Hippocampal formation (tissue), 2 donors: ENCODE results near the gene EFNA1.

Experiments
- DNase-seq, 2 donors: peaks; one replicate each; lab custom pipeline; 2025; lab: John Stamatoyannopoulos, UW

EFNA1 gene, protein sequence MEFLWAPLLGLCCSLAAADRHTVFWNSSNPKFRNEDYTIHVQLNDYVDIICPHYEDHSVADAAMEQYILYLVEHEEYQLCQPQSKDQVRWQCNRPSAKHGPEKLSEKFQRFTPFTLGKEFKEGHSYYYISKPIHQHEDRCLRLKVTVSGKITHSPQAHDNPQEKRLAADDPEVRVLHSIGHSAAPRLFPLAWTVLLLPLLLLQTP

DNA sequence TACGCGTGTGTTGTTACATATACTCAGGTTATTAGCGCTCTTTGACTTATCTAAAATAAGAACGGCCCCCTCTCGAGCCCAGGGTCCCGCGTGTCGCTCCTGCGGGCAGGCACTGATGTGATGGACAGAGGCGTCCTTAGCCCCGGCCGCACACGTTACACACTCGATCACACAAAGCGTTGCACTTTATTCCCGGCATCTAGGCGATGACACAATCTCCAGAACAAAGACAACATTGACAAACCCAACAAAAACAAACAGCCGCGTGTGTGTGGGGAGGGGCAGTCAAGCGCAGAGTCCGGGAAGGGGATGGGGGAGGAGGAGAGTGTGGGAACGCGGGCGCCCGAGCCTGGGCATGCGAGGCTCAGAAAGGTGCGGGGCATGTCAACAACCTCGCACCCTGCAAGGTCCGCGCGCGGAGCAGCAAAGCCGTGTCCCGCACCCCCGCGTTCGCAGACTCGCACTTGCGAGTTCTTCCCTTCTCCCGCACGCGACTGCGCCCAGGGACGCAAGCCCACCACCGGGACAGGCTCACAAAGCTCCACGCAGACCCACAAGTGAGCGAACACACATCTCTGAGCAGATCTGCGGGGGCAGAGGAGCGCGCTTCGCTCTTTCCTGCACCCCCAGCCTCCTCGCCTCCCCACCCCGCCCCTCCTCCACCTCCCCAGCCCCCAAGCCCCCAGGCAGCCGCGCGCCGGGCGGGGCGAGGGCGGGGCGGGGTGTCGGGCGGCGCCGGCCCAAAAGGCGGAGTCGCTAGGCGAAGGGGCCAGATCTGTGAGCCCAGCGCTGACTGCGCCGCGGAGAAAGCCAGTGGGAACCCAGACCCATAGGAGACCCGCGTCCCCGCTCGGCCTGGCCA, at the start of gene EFNA1:
Gene EFNA1, plus strand, starts transcription at position 772 of the 862 bp plus-strand sequence. CDS start 102 bp downstream, outside the sequence.
- DNase-seq, result peak; percentile 88 to 95

DNA sequence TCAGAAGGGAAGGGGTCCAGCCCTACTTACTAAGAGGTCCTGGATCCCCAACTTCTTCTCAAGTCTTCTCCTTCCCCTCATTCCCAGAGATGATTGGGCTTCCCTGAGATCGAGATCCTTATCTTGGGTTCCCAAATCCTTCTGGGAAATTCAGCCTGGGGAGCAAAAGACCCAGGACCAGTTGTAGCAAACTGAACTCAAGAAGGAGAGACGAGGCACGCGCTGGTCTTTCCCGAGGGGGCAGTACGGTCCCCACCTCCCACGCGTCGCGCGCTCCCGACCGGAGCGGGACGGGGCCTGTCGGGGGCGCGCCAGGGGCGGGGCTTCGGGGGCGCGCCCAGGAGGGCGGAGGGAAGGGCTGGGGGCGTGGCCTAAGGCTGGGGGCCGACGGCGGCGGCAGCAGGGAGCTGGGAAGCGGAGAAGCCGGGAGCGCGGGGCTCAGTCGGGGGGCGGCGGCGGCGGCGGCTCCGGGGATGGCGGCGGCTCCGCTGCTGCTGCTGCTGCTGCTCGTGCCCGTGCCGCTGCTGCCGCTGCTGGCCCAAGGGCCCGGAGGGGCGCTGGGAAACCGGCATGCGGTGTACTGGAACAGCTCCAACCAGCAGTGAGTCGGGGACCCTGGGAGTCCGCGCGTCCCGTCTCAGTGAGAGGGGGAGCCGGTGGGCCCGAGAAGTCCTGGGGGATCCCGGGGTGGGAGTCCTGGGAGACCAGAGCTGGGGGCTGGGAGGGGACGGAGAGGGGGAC, 49.0 kb upstream of the EFNA1 start, which contains the start of gene EFNA3:
Gene EFNA3, plus strand, starts transcription at position 369 of the 741 bp plus-strand sequence. Its CDS starts 105 bp downstream, at position 474.
- peak in 1 of 2 donors; percentile 35 for DNase-seq

DNA sequence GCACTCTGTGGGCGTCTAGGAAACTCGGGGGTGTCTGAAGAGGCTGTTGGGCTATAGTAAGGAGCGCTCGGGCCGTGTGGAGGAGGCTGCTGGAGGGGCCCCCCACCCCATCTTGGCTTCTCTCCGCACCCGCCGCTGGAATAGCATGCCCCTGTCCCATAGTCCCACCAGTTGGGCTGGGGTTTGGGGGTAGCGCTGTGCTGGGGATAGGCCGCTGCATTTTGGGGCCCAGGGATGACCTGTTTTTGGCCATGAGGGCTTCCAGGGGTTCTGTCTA, 48.5 kb upstream of the EFNA1 start:
- no peak for DNase-seq

DNA sequence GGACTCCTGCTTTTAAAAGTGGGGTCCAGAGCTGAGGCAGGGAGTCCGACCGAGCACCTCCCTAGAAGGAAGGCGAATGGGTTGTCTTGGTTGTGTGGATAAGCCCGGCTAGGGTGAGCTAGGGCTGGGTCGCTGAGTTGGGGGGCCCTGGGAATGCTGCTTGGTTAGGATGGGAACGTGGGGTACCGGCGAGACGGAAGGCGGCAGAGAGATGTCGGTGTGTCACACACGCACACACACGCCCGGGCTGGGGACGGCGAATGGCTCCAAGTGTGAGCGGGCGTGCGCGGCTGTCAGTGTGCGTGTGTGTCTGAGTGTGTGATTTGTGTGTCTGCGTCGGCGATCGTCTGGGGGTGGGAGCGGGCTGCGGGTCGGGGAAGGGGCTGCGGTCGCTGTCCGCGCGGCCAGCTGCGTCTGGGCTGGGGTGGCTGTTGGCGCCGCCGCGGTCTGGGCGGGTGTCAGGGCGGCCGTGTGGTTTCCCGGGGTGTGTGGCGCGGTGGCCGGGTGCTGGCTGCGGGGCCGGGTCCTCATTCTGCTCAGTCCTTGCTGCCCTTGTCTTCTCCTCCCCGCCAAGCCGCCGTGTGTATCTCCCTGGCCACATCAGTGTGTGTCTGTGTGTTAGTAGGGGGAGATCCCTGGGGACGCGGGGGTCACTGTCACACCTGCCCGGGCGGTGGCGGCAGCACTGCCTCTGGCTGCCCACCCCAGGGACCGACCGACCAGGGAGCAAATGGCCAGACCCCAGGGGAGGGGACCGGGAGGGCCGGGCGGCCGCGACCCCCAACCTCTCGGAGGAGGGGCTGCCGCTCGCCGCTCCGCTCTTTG, 48.0 kb upstream of the EFNA1 start:
- no peak for DNase-seq

DNA sequence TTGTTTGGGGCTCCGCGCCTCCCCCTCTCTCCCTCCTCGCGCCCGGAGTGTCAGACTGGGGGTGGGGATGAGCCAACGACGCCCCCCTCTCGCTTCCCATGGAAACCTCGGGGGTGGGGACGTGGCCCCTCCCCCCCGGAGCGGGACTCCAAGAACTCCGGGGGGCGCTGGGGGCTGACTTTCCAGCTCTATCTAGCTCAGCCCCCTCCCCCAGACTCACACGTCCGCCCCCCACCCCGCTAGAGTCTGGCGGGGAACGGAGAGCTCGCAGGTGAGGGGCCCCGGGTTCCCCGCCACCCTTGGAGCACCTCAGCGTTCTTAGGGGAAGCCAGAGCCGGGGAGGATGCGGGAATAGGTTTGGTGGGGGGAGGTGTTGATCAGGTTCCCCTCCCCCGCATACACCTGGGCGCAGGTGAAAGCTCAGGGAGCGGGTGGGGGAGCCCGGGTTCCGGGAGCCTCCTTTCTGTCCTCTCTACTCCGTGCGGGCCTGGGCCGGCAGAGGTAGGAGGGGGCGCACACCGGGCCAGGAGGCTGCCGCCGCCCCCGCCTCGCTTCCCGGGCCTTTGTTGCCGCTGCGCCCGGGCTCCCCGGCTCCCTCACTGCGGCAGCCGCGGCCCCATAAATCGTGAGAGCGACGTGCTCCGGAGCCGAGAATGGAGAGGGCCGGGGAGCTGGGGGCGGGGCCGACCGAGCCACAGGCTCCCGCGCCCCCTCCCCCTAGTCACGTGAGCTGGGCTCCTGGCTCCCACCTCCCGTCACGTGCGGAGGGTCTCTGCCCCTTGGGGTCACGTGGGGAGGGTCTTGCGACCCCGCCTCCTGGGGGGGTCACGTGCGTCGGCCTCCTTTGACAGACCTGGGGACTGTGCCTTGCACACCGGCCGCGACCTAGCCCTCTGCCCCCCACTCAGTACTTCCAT, 47.1 kb upstream of the EFNA1 start:
- DNase-seq, result no peak

DNA sequence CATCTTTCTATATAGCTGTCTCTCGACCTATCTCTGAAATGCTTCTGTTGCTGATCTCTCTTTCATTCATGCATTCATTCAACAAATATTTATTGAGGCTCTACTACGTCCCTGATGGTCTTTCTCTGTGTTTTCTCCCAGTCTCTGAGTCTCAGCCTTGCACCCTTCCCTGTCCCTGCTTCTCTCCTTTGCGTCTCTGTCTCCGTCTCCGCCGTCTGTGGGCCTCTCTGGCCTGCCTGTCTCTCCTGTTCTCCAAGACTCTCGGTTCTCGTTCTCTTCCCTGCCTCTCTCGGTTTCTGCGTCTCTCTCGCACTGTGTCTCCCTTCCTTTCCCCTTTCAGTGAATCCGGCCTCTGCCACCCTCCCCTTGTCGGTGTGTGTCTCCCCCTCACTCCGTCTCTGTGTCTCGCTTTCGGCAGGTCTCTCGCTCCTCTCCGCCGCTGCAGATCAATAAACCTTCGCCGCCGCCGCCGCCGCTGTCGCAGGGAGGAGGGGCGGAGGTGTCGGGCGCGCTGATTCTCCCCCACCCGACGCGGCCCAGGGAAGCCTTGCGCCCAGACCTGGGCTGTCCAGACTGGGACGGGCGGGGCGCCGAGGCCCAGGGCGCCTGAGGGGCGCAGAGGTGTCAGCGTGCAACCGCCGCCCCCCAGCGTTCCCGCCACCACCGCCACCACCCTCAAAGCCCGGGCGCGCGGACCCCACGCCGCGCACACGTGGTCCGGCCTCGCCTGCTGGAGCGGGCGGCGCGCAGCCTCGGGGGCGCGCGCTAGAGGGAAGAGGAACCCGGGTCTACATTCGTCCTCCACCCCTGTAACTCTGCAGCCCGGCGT, 46.0 kb upstream of the EFNA1 start:
- DNase-seq, result no peak

DNA sequence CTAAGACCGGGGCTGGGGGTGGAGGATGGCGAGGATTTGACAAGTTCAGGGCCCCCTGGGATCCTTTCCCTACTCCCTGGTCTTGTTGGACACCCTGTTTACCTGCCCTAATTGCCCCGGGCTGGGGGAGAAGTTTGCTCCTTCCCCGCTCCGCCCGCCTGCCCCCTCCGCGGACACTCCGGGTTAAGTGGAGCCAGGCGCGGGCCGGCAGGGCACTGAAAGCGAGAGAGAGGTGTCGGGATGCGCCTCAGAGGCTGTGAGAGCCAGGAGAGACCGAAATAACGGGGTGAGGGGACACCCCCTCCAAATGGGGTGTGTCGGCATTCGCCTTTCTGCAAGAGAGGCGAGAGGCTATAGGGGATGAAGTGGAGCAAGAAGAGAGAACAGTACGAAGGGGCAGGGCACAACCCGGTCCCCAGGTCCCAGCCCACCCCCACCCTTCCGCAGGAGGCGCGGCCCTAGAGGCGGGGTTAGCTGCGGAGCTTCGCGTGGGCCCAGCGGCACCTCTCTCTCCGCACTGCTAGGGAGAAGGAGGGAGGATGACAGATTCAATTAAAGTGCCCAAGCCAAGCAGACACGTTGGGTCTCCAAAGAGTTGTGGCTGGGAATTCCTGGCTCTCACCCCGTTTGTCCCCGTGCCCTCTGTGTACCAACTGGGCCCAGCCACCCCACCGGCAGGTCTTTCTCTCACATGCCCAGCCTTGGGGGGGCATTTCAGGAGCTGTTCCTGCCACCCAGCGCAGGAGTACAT, 45.2 kb upstream of the EFNA1 start:
- DNase-seq, result no peak

DNA sequence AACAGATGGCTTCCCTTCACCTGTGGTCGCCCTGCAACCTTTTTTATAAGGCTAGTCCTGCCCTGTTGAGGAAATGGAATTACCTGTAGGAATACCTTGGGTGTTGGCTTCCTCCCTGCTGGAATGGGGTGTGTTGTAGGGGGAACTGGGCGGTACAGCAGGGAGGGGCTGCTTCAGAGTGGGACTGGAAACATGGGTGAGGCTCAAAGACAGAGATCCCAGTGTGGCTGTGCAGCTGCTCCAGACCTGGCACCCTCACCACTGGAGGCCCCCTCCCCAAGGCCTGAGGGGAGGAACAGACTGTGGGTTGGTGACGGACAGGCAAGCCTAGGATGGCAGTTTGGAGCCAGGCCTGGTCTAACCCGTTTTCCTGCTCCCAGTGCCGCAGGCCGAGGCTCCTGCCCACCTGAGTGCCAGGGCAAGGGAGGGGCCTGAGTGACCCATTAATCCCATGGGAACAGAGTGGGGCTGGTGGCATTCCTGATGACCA, 44.6 kb upstream of the EFNA1 start:
- DNase-seq, result no peak

DNA sequence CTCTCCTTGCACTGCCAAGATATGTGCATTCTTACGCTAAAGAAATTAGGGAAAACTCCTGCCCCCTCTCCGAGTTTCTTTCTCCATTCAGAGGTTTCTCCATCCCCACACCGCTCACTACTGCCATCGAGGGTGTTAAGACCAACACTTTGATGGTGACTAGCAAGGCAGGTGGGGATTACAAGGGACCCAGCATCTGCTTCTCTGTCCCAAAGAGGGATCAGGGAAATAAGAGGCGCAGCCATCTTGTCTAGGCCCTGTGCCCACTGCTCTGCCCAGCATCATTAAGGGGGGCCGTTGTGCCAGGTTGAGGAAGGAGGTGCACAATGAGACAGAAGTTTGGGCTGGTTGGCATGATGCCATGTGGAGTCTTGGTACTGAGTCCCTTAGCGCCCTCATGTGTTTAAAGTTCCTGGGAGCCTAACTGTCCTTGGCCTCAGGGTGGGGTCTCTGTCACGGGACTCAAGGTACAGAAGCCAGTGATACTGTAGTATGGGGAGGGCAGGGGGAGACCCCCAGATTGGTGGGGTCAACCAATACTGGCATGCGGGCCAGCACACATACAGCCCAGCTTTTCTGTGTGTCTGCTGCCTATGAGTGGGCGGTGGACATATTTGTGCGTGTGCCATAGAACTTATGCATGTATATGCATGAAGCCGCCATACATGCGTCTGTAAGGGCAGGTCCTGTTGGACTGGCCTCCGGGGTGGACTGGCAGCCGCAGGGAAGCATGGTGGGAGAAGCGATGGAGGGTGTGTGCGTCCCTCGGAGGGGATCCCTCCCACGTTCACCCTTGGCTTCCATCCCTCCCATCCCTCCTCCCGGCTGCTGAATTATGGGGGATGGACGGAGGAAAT, 43.6 kb upstream of the EFNA1 start:
- no peak for DNase-seq

DNA sequence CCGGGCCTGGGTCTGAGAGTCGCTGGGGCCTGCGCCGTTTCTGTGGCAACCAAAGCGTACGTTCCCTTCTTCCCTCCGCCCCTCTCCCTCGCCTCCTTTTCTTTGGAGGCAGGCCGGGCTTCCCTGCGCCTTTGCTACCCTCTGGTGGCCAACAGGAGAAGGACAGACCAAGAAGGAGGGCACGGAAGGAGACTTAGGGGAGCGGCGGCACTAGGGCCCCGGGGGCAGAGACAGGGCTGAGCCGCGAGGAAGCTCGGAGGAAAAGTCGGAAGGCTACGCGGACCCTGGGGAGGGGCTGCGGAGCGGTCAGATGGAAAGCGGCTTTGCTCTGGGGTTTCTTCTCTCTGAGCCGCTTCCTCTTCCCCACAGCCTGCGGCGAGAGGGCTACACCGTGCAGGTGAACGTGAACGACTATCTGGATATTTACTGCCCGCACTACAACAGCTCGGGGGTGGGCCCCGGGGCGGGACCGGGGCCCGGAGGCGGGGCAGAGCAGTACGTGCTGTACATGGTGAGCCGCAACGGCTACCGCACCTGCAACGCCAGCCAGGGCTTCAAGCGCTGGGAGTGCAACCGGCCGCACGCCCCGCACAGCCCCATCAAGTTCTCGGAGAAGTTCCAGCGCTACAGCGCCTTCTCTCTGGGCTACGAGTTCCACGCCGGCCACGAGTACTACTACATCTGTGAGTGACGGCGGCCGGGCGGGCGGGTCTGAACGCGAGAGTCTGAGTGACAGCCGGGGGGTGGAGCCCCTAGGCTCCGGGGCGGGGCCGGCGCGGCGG, 42.8 kb upstream of the EFNA1 start:
- DNase-seq, result peak; percentile 90 to 94

DNA sequence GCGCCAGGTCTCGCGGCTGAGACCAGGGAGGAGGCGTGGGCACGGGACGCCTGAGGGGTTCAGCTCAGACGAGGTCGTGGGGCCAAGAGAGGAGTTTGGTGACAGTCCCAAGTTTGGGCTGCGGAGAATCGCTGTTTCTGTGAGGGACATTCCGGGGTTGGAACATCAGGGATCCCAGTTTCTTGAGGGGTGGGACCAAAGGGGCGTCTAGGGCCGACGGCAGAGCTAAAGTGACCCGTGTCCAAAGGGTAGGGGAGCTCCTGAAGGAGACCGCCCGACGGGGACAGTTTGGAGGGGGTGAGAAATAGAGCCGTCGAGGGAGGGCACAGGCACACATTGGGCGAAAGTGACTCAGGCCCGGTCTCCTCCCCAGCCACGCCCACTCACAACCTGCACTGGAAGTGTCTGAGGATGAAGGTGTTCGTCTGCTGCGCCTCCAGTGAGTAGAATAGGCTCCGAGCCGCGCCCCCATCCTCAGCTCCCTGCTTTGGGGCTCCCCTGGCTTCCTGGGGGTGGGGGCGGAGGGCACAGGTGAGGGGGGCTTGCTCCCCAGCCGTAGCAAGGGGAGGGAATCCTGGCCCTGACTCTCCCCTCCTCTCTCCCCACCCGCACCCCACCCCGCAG, 42.1 kb upstream of the EFNA1 start:
- no peak for DNase-seq

DNA sequence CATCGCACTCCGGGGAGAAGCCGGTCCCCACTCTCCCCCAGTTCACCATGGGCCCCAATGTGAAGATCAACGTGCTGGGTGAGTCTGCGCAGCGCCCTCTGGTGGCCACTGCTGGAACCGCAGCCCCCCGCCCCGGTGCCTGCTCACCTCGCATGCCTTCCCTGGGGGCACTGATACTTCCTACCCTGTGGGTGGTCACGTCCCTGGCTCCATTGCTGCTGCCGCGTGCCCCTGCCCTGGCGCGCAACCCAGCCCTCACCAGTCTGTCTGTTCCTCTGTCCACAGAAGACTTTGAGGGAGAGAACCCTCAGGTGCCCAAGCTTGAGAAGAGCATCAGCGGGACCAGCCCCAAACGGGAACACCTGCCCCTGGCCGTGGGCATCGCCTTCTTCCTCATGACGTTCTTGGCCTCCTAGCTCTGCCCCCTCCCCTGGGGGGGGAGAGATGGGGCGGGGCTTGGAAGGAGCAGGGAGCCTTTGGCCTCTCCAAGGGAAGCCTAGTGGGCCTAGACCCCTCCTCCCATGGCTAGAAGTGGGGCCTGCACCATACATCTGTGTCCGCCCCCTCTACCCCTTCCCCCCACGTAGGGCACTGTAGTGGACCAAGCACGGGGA, 41.4 kb upstream of the EFNA1 start:
- DNase-seq, result peak; percentile 14 to 36

DNA sequence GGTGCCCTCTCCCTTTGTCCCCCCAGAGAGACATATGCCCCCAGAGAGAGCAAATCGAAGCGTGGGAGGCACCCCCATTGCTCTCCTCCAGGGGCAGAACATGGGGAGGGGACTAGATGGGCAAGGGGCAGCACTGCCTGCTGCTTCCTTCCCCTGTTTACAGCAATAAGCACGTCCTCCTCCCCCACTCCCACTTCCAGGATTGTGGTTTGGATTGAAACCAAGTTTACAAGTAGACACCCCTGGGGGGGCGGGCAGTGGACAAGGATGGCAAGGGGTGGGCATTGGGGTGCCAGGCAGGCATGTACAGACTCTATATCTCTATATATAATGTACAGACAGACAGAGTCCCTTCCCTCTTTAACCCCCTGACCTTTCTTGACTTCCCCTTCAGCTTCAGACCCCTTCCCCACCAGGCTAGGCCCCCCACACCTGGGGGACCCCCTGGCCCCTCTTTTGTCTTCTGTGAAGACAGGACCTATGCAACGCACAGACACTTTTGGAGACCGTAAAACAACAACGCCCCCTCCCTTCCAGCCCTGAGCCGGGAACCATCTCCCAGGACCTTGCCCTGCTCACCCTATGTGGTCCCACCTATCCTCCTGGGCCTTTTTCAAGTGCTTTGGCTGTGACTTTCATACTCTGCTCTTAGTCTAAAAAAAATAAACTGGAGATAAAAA, 40.7 kb upstream of the EFNA1 start:
- no peak for DNase-seq

DNA sequence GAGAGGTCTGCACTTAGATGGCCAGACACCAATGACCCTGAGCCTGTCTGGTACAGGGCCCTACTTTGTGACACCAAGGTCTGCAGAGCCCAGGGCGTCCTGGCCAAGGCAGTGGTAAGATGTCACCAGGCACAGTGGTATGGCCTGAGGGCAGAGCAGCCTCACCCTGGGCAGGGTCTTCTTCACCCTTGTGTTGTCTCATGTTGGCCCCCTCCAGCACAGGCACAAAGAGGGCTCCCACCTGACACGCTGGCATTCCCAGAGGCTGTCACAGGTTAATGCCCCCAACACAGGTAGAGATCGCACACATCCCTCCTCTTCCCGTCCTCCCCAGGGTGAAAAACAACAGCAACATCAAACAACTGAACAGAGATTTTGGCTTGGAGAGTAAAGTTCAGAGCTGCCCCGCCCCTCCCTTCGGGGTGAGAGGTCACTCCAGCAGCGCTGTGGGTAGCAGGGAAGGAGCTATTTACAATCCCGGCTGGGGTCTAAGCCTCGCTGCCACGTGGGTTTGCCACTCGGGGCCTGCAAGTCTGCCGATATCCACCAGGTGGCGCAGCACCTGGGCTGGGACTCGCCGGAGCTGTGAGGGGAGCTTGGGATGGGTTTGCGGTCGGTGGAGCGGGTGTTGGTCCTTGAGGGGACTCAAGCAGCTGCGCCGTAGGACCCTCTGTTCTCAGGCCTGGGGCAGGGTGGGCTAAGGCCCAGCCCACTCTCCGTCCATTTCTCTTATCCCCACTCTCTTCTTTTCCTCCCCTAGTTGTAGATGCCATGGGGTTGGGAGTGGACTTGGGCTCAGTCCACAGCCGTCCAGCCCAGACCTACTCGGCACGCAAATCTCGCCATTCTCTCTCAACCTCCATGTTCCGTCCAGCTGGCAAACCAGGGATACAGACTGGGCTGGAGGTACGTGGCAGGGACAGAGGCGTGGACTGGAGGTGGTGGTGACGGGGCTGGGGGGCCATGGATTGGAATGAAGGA, 36.3 kb upstream of the EFNA1 start:
- peak; percentile 34 to 65 for DNase-seq
